ENCODE data around the gene SLC17A9.
"Not testable (repeated sequence)": the region's sequence is repeated elsewhere in the genome, so short reads cannot be mapped to it uniquely, and the experiment has no call there.

SLC17A9 gene

GRCh38 chr20:62921119-62921687 lies 31.3 kb upstream of the SLC17A9 start:
- no peak for DNase-seq

DNA sequence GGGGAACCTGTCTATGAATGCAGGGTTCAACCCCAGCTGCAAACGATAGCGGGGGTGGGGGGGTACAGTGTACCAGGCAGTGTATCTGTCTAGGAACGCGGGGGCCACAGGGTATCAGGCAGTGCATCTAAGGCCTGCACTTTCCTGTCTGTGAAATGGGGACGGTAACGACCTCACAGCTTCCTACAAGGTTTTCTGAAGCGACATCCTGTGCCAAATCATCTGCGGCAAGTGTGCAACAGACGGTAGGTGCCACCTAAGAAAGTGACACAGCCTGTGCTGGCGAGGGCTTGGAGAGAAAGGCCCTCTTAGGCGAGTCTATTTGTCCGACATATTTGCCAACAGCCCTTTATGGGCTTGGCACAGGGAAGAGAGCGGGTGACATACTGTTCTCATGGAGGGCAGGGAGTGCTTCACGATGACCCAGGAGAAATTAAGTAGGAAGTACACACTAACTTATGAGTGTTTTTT lies 30.0 kb upstream of the SLC17A9 start:
- DNase-seq: no peak

- not testable (repeated sequence) for DNase-seq
Observed at GRCh38 chr20:62923059-62923668, 29.3 kb upstream of the SLC17A9 start.

- no peak for DNase-seq
Observed at GRCh38 chr20:62923669-62924441, 28.7 kb upstream of the SLC17A9 start.

DNA sequence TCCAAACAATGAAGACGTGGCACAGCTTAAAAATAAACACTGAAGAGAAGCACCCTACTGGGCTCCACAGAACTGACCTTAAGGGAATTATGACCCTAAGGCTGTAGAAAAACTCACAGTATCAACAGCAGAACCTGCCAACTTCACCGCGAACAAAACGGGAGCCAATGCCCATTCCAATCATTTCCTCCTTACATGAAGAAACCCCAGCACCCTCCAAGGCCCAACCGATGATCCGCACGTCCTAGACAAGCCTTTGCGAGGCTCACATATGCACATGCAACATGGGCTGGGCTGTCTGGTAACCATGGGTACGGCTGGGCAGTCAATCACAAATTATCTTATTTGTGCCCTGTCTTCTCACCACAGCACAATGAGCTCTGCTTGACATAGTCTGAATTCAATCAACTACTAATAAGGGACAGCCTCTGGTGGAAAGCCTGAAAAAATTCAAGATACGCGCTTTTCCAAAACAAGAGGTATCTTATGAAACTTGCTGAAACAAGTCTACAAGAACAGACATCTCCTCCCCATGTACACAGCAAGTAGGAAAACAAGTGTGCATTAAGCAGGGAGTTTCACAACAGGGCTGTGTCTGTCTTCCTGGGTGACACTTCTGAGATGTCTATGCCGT lies 27.9 kb upstream of the SLC17A9 start:
- DNase-seq: no peak

DNA sequence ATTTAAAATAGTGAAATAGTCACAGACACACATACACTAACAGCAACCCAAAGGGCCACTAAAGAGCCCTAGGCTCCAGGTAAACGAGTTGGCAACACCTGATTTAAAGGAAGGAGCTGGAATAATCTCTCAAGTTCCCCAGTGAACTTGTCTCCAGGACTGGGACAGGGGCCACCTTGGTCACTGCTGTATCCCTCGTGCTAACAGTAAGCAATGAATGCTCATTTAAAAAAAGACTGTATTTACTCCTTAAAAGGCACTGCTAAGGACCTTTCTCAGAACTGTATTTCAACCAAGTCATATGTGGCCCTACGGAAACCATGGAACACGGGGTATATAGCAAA lies 27.5 kb upstream of the SLC17A9 start:
- no peak for DNase-seq

GRCh38 chr20:62925420-62926228 lies 26.9 kb upstream of the SLC17A9 start:
- DNase-seq: peak in 1 of 2 donors; percentile 67

DNA sequence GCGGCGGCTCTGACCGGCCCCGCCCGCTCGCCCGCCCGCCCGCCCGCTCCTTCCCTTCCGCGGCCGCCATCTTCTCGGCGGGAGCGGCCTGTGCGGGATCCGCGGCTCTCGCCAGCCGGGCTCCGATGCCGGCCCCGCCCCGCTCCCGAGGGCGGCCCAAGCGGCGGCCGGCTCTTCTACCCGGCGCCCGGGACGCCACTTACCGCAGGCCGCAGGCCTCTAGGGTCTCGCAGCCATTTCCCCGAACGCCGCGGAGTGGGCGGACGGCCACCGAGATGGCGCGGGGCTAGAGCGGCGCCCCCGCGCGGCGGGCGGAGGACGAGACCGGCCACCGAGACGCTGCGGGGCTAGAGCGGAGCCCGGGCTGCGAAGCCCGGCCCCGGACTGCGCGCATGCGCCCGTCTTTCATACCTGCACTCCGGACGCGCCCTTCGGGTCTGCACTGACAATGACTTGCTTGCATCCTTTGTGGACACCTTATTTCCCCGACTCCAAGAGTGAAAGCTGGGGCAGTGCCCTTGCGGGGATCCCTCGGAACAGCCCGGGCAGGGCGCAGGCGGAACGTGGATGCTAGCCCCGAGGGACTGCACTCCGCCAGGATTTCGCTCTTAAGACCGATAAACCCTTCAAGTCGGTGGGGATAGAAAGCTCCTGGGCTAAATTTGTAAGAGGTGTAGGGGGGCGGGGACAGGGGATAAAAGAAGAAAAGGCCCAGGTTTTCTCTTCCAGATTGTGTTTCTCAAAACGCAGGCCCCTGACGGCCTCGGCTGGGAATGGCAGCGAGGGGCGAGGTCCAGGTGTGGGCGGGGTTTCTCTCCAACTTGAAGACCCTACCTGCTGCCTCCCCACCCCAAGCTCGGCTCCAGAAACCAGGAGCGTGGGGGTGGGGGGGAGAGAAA lies 26.0 kb upstream of the SLC17A9 start, which contains the start of gene DIDO1:
DIDO1 (minus strand) TSS at position 277 of the 899 bp plus-strand sequence.
- DNase-seq: peak; percentile 64 to 80

- no peak for DNase-seq
Observed at GRCh38 chr20:62927128-62927705, 25.3 kb upstream of the SLC17A9 start.

DNA sequence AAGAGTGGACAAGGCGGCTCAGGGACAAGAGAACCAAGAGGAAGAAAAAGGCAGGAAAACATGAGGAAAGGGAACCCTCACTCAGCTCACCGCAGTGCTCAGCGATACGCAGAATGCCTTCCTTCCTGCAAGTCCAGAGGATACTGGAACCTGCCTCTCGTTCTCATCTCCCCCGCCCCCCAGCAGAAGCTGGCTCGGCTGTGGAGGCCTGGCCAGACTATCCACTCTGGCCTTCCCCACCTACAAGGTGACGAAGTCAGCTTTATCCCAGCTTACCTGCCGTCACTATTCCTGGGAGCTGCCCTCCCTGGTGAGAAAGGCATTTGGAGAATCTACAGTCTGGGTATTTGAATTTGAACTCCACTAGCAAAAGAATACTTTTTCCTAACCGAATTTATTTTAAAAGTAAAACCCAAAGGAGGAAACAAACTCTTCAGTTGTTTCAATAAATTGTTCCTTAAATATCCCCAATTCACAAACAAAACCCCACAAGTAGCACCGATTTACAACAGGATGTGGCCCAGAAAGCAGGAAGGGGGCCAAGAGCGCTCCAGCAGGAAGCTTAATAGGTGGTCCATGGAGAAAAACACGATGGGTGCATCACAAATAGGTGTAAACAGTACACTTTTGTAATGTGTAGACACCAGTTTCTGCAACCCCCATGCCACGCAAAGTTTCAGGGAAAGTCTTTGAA lies 24.1 kb upstream of the SLC17A9 start:
- no peak for DNase-seq

- DNase-seq: peak in 1 of 2 donors; percentile 32
Observed at GRCh38 chr20:62929051-62929538, 23.4 kb upstream of the SLC17A9 start.

- no peak for DNase-seq
Observed at GRCh38 chr20:62931464-62931863, 21.0 kb upstream of the SLC17A9 start.

- no peak for DNase-seq
Observed at GRCh38 chr20:62933966-62934365, 18.5 kb upstream of the SLC17A9 start.

DNA sequence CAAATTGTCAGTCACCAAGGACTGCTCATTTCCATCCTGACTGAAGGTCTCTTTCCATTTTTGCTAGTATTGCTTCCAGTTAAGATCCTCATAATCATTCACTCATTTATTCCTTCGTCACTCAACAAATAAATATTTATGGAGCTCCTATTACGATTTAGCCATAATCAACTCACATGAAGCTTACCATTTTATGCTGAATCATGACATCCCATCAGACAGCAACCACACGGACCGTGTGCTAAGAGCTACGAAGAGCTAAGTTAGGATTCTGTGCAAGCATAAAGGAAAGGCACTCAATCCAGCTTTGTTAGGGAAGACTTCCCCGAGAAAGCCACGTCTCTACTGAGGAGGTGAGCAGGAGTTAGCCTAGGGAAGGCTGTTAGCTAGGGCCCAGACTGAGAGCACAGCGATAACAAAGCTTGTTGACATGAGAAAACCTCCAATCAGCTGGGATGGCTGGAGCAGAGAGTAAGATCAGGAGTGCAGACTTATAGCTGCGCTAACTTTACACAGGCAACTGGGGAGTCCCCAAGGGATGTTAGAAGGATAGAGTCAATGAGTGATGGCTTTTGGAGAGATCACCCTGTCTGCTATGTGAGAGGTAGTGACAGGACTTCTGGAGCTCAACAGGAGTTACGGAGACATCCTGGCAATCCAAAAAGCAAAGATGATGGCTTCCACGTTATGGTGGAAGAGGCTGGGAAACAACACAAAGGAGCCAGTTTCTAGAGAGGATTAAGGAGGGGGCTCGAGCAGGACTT lies 17.1 kb upstream of the SLC17A9 start:
- DNase-seq: no peak

DNA sequence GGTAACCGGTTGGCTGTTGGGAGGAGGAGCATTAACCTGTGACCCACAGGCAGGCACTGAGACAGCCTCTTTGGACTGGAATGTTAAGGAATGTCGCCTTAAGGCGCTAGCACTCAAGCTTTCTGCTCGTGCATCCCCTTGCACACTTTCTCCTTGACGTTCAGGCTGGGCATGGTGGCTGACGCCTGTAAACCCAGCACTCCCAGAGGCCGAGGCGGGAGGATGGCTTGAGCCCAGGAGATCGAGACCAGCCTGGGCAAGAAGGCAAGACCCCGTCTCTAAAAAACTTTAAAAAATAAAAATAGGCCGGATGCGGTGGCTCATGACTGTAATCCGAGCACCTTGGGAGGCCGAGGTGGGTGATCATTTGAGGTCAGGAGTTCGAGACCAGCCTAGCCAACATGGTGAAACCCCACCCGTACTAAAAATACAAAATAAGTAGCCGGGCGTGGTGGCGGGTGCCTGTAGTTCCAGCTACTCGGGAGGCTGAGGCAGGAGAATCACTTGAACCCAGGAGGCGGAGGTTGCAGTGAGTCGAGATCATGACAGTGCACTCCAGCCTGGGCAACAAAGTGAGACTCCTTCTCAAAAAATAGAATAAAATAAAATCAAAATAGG lies 16.4 kb upstream of the SLC17A9 start:
- no peak for DNase-seq

DNA sequence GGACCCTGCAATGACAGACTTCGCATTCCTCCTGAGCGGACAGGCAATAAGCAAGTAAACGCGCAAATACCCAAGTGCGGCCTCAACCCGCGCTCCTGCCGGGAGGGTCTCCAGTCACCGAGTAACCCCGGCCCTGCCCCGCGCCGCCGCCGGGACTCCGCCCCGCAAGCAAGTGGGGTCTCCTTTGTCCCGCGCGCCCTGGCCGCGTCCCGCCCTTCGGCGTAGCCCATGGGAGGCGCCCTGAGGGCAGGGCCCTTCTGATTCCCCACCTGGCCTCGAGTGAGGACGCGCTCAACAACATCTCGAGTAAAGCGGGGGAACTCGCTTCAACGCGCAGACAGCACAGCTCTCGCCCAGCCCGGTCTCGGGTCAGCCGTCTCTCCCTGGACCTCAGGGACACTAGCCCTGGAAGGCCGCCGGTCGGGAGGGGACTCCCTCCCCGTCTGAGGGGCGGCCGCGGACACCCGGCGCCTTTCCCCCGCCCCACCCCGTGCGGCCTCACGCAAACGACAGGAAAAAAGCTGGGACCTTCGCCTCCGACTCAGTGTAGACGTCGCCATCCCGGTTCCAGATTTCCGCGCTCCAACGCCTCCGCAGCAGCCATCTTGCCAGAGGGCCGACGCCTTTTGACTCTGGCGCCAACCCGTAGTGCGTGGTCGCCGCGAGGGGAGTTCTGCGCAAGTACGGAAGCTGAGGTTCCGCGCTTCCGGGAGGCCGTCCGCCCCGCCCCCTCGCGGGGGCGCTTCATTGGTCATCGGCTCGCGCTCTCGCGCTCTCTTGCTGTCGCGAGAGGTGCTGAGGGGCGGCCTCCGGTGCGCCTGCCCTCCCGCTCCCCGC lies 15.0 kb upstream of the SLC17A9 start:
- DNase-seq: peak; percentile 85 to 88

- peak in 1 of 2 donors; percentile 57 for DNase-seq
Observed at GRCh38 chr20:62938105-62938888, 14.2 kb upstream of the SLC17A9 start, which contains the start of gene GID8. Gene GID8, plus strand, starts transcription at chr20:62938147. Its CDS starts 3,356 bp downstream, at chr20:62941503.
